Measurements from ENCODE around the gene C16orf74.

GRCh38 chr16:85718682-85719081 is 32.2 kb downstream of the C16orf74 start:
- TF ChIP-seq CTCF (IDR thresholded peaks at IDR 0.05; ENCODE audit: control extremely low read depth in 1 of 3, insufficient read depth in 1 of 3, low read depth in 1 of 3, low read length in 3 of 3) (peak; percentile 85 to 92 (median 90)), EZH2 (IDR thresholded peaks at IDR 0.05; ENCODE audit: low read depth, low read length, severe bottlenecking) (no peak), POLR2AphosphoS5 (IDR thresholded peaks at IDR 0.05; ENCODE audit: low read depth, low read length) (no peak), NRF1 (IDR thresholded peaks at IDR 0.05; ENCODE audit: low read depth, low read length) (no peak), JUN (IDR thresholded peaks at IDR 0.05; ENCODE audit: low read depth, low read length) (no peak), HDAC2 (IDR thresholded peaks at IDR 0.05; ENCODE audit: borderline replicate concordance in 1 of 2, low read depth in 2 of 2, low read length in 2 of 2) (no peak), EGR1 (IDR thresholded peaks at IDR 0.05; ENCODE audit: borderline replicate concordance, low read depth, low read length) (no peak), EP300 (IDR thresholded peaks at IDR 0.05; ENCODE audit: borderline replicate concordance in 1 of 2, low read depth in 2 of 2, low read length in 2 of 2) (no peak), RFX5 (IDR thresholded peaks at IDR 0.05; ENCODE audit: borderline replicate concordance, low read depth, low read length) (no peak), POLR2A (IDR thresholded peaks at IDR 0.05; ENCODE audit: control extremely low read depth in 1 of 2, low read depth in 2 of 2, low read length in 2 of 2) (no peak), CHD7 (IDR thresholded peaks at IDR 0.05; ENCODE audit: insufficient replicate concordance, low read length) (no peak), GTF2F1 (IDR thresholded peaks at IDR 0.05; ENCODE audit: borderline replicate concordance, low read depth, low read length) (no peak), SIN3A (conservative IDR thresholded peaks at IDR 0.05 in 1 of 2, IDR thresholded peaks at IDR 0.05 in 1 of 2; ENCODE audit: low read depth in 1 of 2, low read length in 2 of 2) (no peak), SAP30 (IDR thresholded peaks at IDR 0.05; ENCODE audit: insufficient read depth, insufficient replicate concordance, low read length) (no peak)
